Uterus (tissue), 2 donors: ENCODE measurements around the gene SEPTIN3.

ENCODE experiments used
- POLR2A ChIP-seq, 2 donors: fragments of 450-650 bp; IDR thresholded peaks; one replicate each; pipeline ENCODE4 v1.6.1; 2016; ENCODE audit warnings: antibody characterized with exemption in 2 of 2, mild to moderate bottlenecking in 1 of 2, moderate library complexity in 1 of 2
- TF ChIP-seq, protein P1 (sequence below), 4 experiments: fragments of 200-600 bp in 2 of 4; fragments of 450-650 bp in 2 of 4; sonication (generic) in 2 of 4; IDR thresholded peaks; one replicate each; pipeline ENCODE4 v1.5.1; 2016 to 2019; ENCODE audit warnings: antibody characterized with exemption in 4 of 4, mild to moderate bottlenecking in 2 of 4, moderate library complexity in 1 of 4

DNA sequence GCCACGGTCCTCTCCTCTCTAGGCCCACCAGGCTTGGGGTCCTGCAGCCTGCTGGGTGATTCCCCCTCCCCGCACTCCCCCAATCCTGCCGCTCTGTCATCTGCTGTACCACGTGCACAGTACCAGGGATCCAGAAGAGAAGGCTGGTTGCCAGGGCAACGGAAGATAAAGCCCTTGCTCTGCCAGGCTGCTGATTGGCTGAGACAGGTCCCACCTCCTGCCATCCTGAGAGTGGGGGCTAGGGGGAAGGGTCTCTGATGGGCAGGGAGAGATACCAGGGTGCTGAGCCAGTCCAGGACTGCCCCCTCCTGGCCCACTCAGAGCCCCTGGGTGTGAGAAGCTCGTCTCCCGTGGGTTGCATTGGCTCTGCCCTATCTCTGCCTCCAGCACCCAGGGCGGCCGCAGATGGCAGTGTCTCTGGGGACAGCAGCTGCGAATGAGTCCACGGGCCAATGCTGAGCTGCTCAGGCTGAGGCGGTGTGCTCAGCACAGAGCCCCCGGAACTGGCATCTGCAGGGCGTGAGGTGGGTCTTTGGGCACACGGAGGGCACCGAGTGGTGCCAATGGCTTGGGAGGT, 17.3 kb upstream of the SEPTIN3 start, which contains the start of gene SMIM45:
- TF ChIP-seq POLR2A (IDR thresholded peaks at IDR 0.05): no peak
- TF ChIP-seq, protein P1, sequence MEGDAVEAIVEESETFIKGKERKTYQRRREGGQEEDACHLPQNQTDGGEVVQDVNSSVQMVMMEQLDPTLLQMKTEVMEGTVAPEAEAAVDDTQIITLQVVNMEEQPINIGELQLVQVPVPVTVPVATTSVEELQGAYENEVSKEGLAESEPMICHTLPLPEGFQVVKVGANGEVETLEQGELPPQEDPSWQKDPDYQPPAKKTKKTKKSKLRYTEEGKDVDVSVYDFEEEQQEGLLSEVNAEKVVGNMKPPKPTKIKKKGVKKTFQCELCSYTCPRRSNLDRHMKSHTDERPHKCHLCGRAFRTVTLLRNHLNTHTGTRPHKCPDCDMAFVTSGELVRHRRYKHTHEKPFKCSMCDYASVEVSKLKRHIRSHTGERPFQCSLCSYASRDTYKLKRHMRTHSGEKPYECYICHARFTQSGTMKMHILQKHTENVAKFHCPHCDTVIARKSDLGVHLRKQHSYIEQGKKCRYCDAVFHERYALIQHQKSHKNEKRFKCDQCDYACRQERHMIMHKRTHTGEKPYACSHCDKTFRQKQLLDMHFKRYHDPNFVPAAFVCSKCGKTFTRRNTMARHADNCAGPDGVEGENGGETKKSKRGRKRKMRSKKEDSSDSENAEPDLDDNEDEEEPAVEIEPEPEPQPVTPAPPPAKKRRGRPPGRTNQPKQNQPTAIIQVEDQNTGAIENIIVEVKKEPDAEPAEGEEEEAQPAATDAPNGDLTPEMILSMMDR (IDR thresholded peaks at IDR 0.05): no peak
